Endothelial cell of hepatic sinusoid (primary cell): ENCODE data around the gene PLEKHH3.
"Not testable (repeated sequence)": the region's sequence is repeated elsewhere in the genome, so short reads cannot be mapped to it uniquely, and the experiment has no call there.

Experiments
- in situ Hi-C: cut with HindIII; loops from 2 replicates; pipeline ENCODE4 v1.10.0; 2017; ENCODE audit warnings: low sequenced_read_pairs

PLEKHH3 gene

GRCh38 chr17:42673266-42673884, 3.4 kb downstream of the PLEKHH3 start:
- in situ Hi-C loops = no loop called here

- in situ Hi-C loops = no loop called here
Measured at GRCh38 chr17:42672038-42672437, 4.8 kb downstream of the PLEKHH3 start.

- in situ Hi-C loops = no loop called here
Measured at GRCh38 chr17:42670789-42671657, 5.8 kb downstream of the PLEKHH3 start.

GRCh38 chr17:42669977-42670788, 6.6 kb downstream of the PLEKHH3 start:
- in situ Hi-C loops = no loop called here

- in situ Hi-C loops = no loop called here
Measured at GRCh38 chr17:42669705-42669976, 7.2 kb downstream of the PLEKHH3 start.

- in situ Hi-C loops = no loop called here
Measured at GRCh38 chr17:42667088-42667951, 9.5 kb downstream of the PLEKHH3 start.

GRCh38 chr17:42666126-42666525, 10.7 kb downstream of the PLEKHH3 start:
- in situ Hi-C loops = not testable (repeated sequence)

- in situ Hi-C loops = no loop called here
Measured at GRCh38 chr17:42665581-42666001, 11.2 kb downstream of the PLEKHH3 start.

GRCh38 chr17:42660692-42661345, 16.0 kb downstream of the PLEKHH3 start:
- in situ Hi-C loops = loop anchor here (5.0 kb wide), 1 partner anchor 54 kb away; the partner anchor contains the start of genes RETREG3 and TUBG1

GRCh38 chr17:42659932-42660274, 16.9 kb downstream of the PLEKHH3 start:
- in situ Hi-C loops = loop anchor here (5.0 kb wide), 1 partner anchor 53 kb away; the partner anchor contains the start of genes RETREG3 and TUBG1

- in situ Hi-C loops = no loop called here
Measured at GRCh38 chr17:42659079-42659931, 17.5 kb downstream of the PLEKHH3 start, which contains the start of gene TUBG2. TSS of gene TUBG2 (plus strand) at chr17:42659284. CDS start at chr17:42659504, 220 bp downstream.

GRCh38 chr17:42657824-42658588, 18.8 kb downstream of the PLEKHH3 start:
- in situ Hi-C loops = no loop called here

- in situ Hi-C loops = no loop called here
Measured at GRCh38 chr17:42655528-42655927, 21.3 kb downstream of the PLEKHH3 start.

- in situ Hi-C loops = no loop called here
Measured at GRCh38 chr17:42653179-42654124, 23.3 kb downstream of the PLEKHH3 start.

- in situ Hi-C loops = no loop called here
Measured at GRCh38 chr17:42651392-42651791, 25.4 kb downstream of the PLEKHH3 start.

- in situ Hi-C loops = no loop called here
Measured at GRCh38 chr17:42647778-42648177, 29.0 kb downstream of the PLEKHH3 start.

- in situ Hi-C loops = no loop called here
Measured at GRCh38 chr17:42642336-42642735, 34.5 kb downstream of the PLEKHH3 start.
